Type B pancreatic cell (in vitro differentiated cells): Measurements from ENCODE around the gene TMEM238L. TPM values are rescaled to one million over a fixed set of nuclear protein-coding genes. Genes with fewer than 3 reads are reported as not detected.

Experiments
- DNase-seq: peaks from one replicate; pipeline ENCODE4 v3.0.0; 2021; ENCODE audit warnings: mixed read lengths; ENCODE audit not compliant: unreplicated experiment; ENCODE audit errors: extremely low spot score
- H3K27ac Mint-ChIP-seq: 2 replicates; pipeline ENCODE4 v1.8.0; 2021; ENCODE audit warnings: mild to moderate bottlenecking, mixed read lengths
- H3K27me3 Mint-ChIP-seq: 2 replicates; pipeline ENCODE4 v1.8.0; 2021; ENCODE audit warnings: mixed read lengths
- H3K36me3 Mint-ChIP-seq: 2 replicates; pipeline ENCODE4 v1.8.0; 2021; ENCODE audit warnings: mixed read lengths
- H3K4me1 Mint-ChIP-seq: one replicate; pipeline ENCODE4 v1.8.0; 2021; ENCODE audit warnings: mixed read lengths; ENCODE audit not compliant: unreplicated experiment
- H3K4me3 Mint-ChIP-seq: 2 replicates; pipeline ENCODE4 v1.8.0; 2021; ENCODE audit warnings: mild to moderate bottlenecking, mixed read lengths
- H3K9me3 Mint-ChIP-seq: 2 replicates; pipeline ENCODE4 v1.8.0; 2021; ENCODE audit warnings: mixed read lengths
- CTCF ChIP-seq: fragments of 200-600 bp; sonication (generic); conservative IDR thresholded peaks from 2 replicates; pipeline ENCODE4 v1.5.0; 2021; ENCODE audit warnings: antibody characterized with exemption, mild to moderate bottlenecking
- total RNA-seq: library from RNA; stranded (reverse); gene quantifications from 2 replicates; pipeline ENCODE4 v1.2.1, GENCODE V29; 2021; ENCODE audit warnings: low replicate concordance

The TMEM238L gene
- total RNA-seq, 1 donor from 2014 or later, result not detected

GRCh38 chr17:10838682-10839081 lies 34.8 kb upstream of the TMEM238L start:
- TF ChIP-seq CTCF, result no peak
- Mint-ChIP-seq H3K27ac (no peak overlapping the region), H3K9me3 (no peaks in the 10 kb centered on the region), H3K36me3 (no peaks in the 10 kb centered on the region), H3K27me3 (peaks cover 25% of the 10 kb centered on the region), H3K4me1 (peaks cover 5% of the 10 kb centered on the region), H3K4me3 (no peak overlapping the region)
- DNase-seq, result no peak

GRCh38 chr17:10837921-10838320 lies 34.0 kb upstream of the TMEM238L start, which contains the start of gene PIRT:
Gene PIRT (minus strand): TSS chr17:10838087. CDS start chr17:10825645, 12,442 bp downstream.
- Mint-ChIP-seq H3K27ac (no peak within 1 kb of the TSS), H3K36me3 (no peaks in the 10 kb centered on the region), H3K4me3 (no peak within 1 kb of the TSS), H3K9me3 (no peaks in the 10 kb centered on the region), H3K4me1 (peaks cover 5% of the 10 kb centered on the region), H3K27me3 (peaks cover 21% of the 10 kb centered on the region)
- no peak for TF ChIP-seq CTCF
- no peak for DNase-seq

- no peak for TF ChIP-seq CTCF
- no peak overlapping the region for H3K27ac Mint-ChIP-seq
- H3K4me1 Mint-ChIP-seq, result peaks cover 5% of the 10 kb centered on the region
- H3K4me3 Mint-ChIP-seq, result no peak overlapping the region
- H3K27me3 Mint-ChIP-seq, result peaks cover 20% of the 10 kb centered on the region
- no peaks in the 10 kb centered on the region for H3K36me3 Mint-ChIP-seq
- H3K9me3 Mint-ChIP-seq, result no peaks in the 10 kb centered on the region
- no peak for DNase-seq
Observed at GRCh38 chr17:10836966-10837590, 33.2 kb upstream of the TMEM238L start.

- H3K4me3 Mint-ChIP-seq, result no peak overlapping the region
- no peaks in the 10 kb centered on the region for H3K9me3 Mint-ChIP-seq
- no peak for DNase-seq
- H3K36me3 Mint-ChIP-seq, result no peaks in the 10 kb centered on the region
- H3K4me1 Mint-ChIP-seq, result peaks cover 5% of the 10 kb centered on the region
- peaks cover 16% of the 10 kb centered on the region for H3K27me3 Mint-ChIP-seq
- H3K27ac Mint-ChIP-seq, result no peak overlapping the region
- TF ChIP-seq CTCF, result no peak
Observed at GRCh38 chr17:10836145-10836544, 32.2 kb upstream of the TMEM238L start.

- H3K4me1 Mint-ChIP-seq, result peaks cover 9% of the 10 kb centered on the region
- no peak for TF ChIP-seq CTCF
- DNase-seq, result no peak
- H3K36me3 Mint-ChIP-seq, result no peaks in the 10 kb centered on the region
- no peaks in the 10 kb centered on the region for H3K9me3 Mint-ChIP-seq
- H3K27me3 Mint-ChIP-seq, result peaks cover 15% of the 10 kb centered on the region
- H3K4me3 Mint-ChIP-seq, result no peak overlapping the region
- no peak overlapping the region for H3K27ac Mint-ChIP-seq
Observed at GRCh38 chr17:10831696-10832095, 27.8 kb upstream of the TMEM238L start.
